ENCODE results near the gene TECR. TPM values are rescaled to one million over a fixed set of nuclear protein-coding genes. Genes with fewer than 3 reads are reported as not detected.

The TECR gene
- total RNA-seq, 1 donor from 2014 or later, result 106 TPM

DNA sequence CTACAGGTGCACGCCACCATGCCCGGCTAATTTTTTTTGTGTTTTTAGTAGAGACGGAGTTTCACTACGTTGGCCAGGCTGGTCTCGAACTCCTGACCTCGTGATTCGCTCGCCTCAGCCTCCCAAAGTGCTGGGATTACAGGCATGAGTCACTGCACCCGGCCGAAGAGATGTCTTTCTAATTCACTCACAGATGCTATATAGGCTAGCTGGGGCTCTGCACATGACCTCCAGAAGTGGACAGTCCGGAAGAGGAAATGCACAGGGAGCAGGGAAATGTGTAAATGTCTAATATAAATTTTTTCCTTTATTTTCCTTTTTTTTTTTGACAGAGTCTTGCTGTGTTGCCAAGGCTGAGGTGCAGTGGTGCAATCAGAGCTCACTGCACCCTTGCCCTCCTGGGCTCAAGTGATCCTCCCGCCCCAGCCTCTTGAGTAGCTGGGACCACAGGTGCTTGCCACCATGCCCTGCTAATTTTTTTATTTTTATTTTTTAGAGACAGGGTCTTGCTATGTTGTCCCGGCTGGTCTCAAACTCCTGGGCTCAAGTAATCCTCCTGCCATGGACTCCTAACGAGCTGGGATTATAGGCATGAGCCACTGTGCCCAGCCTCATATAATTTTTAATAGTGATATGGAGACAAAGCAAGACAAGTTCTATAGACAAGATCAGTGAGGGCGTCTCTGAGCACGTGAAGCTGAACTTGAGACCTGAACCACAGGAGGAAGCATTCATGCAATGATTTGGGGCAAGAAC, 41.8 kb upstream of the TECR start:
- H3K4me1 Mint-ChIP-seq (ENCODE audit: low read depth, unreplicated experiment), result no peaks in the 10 kb centered on the region
- H3K4me3 ChIP-seq (ENCODE audit: insufficient read depth, low read depth, low read length), result no peak overlapping the region
- peaks cover 9% of the 10 kb centered on the region for H3K36me3 ChIP-seq (ENCODE audit: insufficient read depth, low read length)
- no peak for FAIRE-seq
- no peak overlapping the region for H3K9ac ChIP-seq (ENCODE audit: low read length)
- H2AFZ ChIP-seq (ENCODE audit: low read depth, low read length), result no peak overlapping the region
- H3K9me3 ChIP-seq (ENCODE audit: insufficient read depth, low read depth, low read length), result no peaks in the 10 kb centered on the region
- DNase-seq (ENCODE audit: low read depth), result no peak
- no peaks in the 10 kb centered on the region for H3K9me3 Mint-ChIP-seq (ENCODE audit: unreplicated experiment)
- no peak overlapping the region for H3K4me2 ChIP-seq (ENCODE audit: low read length)
- peaks cover 18% of the 10 kb centered on the region for H3K36me3 Mint-ChIP-seq (ENCODE audit: low read depth, unreplicated experiment)
- H3K27ac Mint-ChIP-seq (ENCODE audit: unreplicated experiment), result no peak overlapping the region
- H3K27me3 ChIP-seq (ENCODE audit: insufficient read depth, low read length), result no peaks in the 10 kb centered on the region
- no peak overlapping the region for H3K4me3 Mint-ChIP-seq (ENCODE audit: unreplicated experiment)
- no peaks in the 10 kb centered on the region for H3K27me3 Mint-ChIP-seq (ENCODE audit: low read depth, unreplicated experiment)
- TF ChIP-seq, protein P1, sequence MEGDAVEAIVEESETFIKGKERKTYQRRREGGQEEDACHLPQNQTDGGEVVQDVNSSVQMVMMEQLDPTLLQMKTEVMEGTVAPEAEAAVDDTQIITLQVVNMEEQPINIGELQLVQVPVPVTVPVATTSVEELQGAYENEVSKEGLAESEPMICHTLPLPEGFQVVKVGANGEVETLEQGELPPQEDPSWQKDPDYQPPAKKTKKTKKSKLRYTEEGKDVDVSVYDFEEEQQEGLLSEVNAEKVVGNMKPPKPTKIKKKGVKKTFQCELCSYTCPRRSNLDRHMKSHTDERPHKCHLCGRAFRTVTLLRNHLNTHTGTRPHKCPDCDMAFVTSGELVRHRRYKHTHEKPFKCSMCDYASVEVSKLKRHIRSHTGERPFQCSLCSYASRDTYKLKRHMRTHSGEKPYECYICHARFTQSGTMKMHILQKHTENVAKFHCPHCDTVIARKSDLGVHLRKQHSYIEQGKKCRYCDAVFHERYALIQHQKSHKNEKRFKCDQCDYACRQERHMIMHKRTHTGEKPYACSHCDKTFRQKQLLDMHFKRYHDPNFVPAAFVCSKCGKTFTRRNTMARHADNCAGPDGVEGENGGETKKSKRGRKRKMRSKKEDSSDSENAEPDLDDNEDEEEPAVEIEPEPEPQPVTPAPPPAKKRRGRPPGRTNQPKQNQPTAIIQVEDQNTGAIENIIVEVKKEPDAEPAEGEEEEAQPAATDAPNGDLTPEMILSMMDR (IDR thresholded peaks at IDR 0.05; ENCODE audit: insufficient read depth, low read depth, low read length), result no peak
- TF ChIP-seq EZH2 (IDR thresholded peaks at IDR 0.05; ENCODE audit: insufficient read depth, low read length), result no peak
- no peaks in the 10 kb centered on the region for H3K4me1 ChIP-seq (ENCODE audit: insufficient read depth, low read length)
- no peak overlapping the region for H3K27ac ChIP-seq (ENCODE audit: low read depth, low read length)
- peaks cover 28% of the 10 kb centered on the region for H4K20me1 ChIP-seq (ENCODE audit: insufficient read depth, low read length)
- peaks cover 11% of the 10 kb centered on the region for H3K79me2 ChIP-seq (ENCODE audit: insufficient read depth, low read length)

DNA sequence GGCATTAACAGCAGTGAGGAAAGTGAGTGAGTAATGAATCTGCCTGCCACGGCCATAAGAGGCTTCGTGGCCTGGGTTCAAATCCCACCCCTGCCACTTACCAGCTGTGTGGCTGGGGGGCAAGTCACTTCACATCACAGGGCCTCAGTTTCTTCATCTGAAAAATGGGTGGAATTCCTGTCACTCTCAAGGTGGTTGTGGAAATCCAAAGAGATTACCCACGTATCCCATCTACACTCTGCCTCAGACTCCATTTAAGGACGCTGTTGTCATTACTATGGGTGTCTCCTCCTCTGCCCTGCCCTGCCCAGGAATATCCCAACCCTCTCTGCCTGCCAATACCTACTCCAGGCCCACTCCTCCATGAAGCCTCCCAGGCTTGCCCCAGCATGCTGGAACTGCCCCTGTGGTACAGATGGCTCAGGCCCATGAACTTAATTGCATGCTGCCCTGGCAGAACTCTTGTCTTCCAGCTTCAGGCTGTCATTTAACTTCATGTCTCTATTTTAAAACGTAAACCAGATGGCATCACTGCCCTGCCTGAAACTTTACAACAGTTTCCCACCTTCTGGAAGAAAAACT, 36.5 kb upstream of the TECR start:
- H3K4me1 Mint-ChIP-seq (ENCODE audit: low read depth, unreplicated experiment), result peaks cover 11% of the 10 kb centered on the region
- TF ChIP-seq, protein P1 (IDR thresholded peaks at IDR 0.05; ENCODE audit: insufficient read depth, low read depth, low read length), result no peak
- TF ChIP-seq EZH2 (IDR thresholded peaks at IDR 0.05; ENCODE audit: insufficient read depth, low read length), result no peak
- Histone ChIP-seq H4K20me1 (ENCODE audit: insufficient read depth, low read length) (peaks cover 36% of the 10 kb centered on the region), H3K9ac (ENCODE audit: low read length) (no peak overlapping the region), H2AFZ (ENCODE audit: low read depth, low read length) (no peak overlapping the region), H3K27ac (ENCODE audit: low read depth, low read length) (no peak overlapping the region), H3K4me3 (ENCODE audit: insufficient read depth, low read depth, low read length) (no peak overlapping the region), H3K9me3 (ENCODE audit: insufficient read depth, low read depth, low read length) (no peaks in the 10 kb centered on the region), H3K79me2 (ENCODE audit: insufficient read depth, low read length) (peaks cover 37% of the 10 kb centered on the region), H3K27me3 (ENCODE audit: insufficient read depth, low read length) (no peaks in the 10 kb centered on the region), H3K4me2 (ENCODE audit: low read length) (no peak overlapping the region), H3K4me1 (ENCODE audit: insufficient read depth, low read length) (peaks cover 16% of the 10 kb centered on the region), H3K36me3 (ENCODE audit: insufficient read depth, low read length) (peaks cover 7% of the 10 kb centered on the region)
- FAIRE-seq (no peak), DNase-seq (ENCODE audit: low read depth) (no peak)
- H3K9me3 Mint-ChIP-seq (ENCODE audit: unreplicated experiment), result no peaks in the 10 kb centered on the region
- H3K36me3 Mint-ChIP-seq (ENCODE audit: low read depth, unreplicated experiment), result peaks cover 15% of the 10 kb centered on the region
- H3K4me3 Mint-ChIP-seq (ENCODE audit: unreplicated experiment), result peak overlapping the region; percentile 69
- peak overlapping the region; percentile 69 for H3K27ac Mint-ChIP-seq (ENCODE audit: unreplicated experiment)
- no peaks in the 10 kb centered on the region for H3K27me3 Mint-ChIP-seq (ENCODE audit: low read depth, unreplicated experiment)

DNA sequence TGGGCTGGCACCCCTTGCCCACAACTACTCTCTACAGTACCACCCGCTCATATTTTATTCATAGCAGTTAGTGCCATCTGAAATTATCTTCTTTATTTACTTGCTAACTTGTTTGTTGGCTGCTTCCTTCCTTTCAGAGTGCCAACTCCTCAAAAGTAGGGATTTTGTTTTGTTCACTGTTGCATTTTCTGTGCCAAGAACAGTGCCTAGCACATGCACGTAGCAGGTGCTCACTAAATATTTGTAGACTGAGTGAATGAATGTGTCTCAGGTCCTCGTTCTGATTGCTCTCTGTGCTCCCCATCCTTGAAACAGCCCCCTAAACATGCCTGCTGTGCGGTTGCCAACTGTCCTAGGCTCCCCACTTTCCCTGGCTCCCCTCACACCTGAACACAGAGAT, 35.0 kb upstream of the TECR start:
- TF ChIP-seq EZH2 (IDR thresholded peaks at IDR 0.05; ENCODE audit: insufficient read depth, low read length), result no peak
- TF ChIP-seq, protein P1 (IDR thresholded peaks at IDR 0.05; ENCODE audit: insufficient read depth, low read depth, low read length), result no peak
- Histone ChIP-seq H3K9ac (ENCODE audit: low read length) (peak overlapping the region; percentile 85), H3K36me3 (ENCODE audit: insufficient read depth, low read length) (no peaks in the 10 kb centered on the region), H3K4me3 (ENCODE audit: insufficient read depth, low read depth, low read length) (peak overlapping the region; percentile 85), H3K9me3 (ENCODE audit: insufficient read depth, low read depth, low read length) (no peaks in the 10 kb centered on the region), H3K4me2 (ENCODE audit: low read length) (peak overlapping the region; percentile 99), H3K4me1 (ENCODE audit: insufficient read depth, low read length) (peaks cover 16% of the 10 kb centered on the region), H3K79me2 (ENCODE audit: insufficient read depth, low read length) (peaks cover 37% of the 10 kb centered on the region), H3K27me3 (ENCODE audit: insufficient read depth, low read length) (no peaks in the 10 kb centered on the region), H2AFZ (ENCODE audit: low read depth, low read length) (no peak overlapping the region), H3K27ac (ENCODE audit: low read depth, low read length) (no peak overlapping the region), H4K20me1 (ENCODE audit: insufficient read depth, low read length) (peaks cover 28% of the 10 kb centered on the region)
- no peak for FAIRE-seq
- no peaks in the 10 kb centered on the region for H3K9me3 Mint-ChIP-seq (ENCODE audit: unreplicated experiment)
- H3K36me3 Mint-ChIP-seq (ENCODE audit: low read depth, unreplicated experiment), result peaks cover 13% of the 10 kb centered on the region
- no peaks in the 10 kb centered on the region for H3K27me3 Mint-ChIP-seq (ENCODE audit: low read depth, unreplicated experiment)
- peaks cover 11% of the 10 kb centered on the region for H3K4me1 Mint-ChIP-seq (ENCODE audit: low read depth, unreplicated experiment)
- peak overlapping the region; percentile 88 for H3K27ac Mint-ChIP-seq (ENCODE audit: unreplicated experiment)
- peak overlapping the region; percentile 92 for H3K4me3 Mint-ChIP-seq (ENCODE audit: unreplicated experiment)
- no peak for DNase-seq (ENCODE audit: low read depth)
